SK-N-MC (cell line): ENCODE data around the gene ASCL2.

Source experiments
- EZH2 ChIP-seq: fragments of 200-600 bp; sonication (generic); IDR thresholded peaks from one replicate; pipeline ENCODE4 v1.6.1; 2017; ENCODE audit warnings: antibody characterized with exemption
- FOXP2 ChIP-seq: optimal IDR thresholded peaks from 2 replicates; pipeline ENCODE3; 2011; ENCODE audit warnings: mild to moderate bottlenecking, moderate library complexity; ENCODE audit not compliant: insufficient read depth; ENCODE audit errors: extremely low read length, control extremely low read depth
- POLR2AphosphoS5 ChIP-seq: IDR thresholded peaks from 2 replicates; pipeline ENCODE4 v1.6.1; 2012; ENCODE audit warnings: mild to moderate bottlenecking, low read depth, low read length, borderline replicate concordance

DNA sequence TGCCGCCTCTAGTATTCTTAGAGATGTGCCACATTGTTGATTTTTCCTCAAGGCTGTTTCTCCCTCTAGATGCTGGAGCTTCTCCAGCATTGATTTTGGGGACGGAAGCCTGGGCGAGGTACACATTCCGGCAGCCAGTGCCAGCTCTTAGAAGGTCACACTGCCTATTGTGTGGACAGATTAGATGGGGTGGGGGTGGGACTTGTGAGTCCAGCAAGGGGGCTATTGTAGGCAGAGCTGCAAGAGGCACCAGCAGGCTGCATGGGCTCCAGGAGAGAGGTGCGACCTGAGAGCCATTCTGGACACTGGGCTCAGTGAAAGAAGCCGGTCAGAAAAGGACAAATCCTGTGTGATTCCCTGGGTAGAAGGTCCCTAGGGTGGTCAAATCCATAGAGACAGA is 19.0 kb upstream of the ASCL2 start:
- TF ChIP-seq EZH2 = no peak
- no peak for TF ChIP-seq POLR2AphosphoS5
- TF ChIP-seq FOXP2 = no peak
